AML-193 (cell line): ENCODE data around the gene SNRNP70.

ENCODE experiments used
- DNase-seq, 2 experiments: peaks; one replicate each; lab custom pipeline; 2025; lab: John Stamatoyannopoulos, UW

SNRNP70 gene

DNA sequence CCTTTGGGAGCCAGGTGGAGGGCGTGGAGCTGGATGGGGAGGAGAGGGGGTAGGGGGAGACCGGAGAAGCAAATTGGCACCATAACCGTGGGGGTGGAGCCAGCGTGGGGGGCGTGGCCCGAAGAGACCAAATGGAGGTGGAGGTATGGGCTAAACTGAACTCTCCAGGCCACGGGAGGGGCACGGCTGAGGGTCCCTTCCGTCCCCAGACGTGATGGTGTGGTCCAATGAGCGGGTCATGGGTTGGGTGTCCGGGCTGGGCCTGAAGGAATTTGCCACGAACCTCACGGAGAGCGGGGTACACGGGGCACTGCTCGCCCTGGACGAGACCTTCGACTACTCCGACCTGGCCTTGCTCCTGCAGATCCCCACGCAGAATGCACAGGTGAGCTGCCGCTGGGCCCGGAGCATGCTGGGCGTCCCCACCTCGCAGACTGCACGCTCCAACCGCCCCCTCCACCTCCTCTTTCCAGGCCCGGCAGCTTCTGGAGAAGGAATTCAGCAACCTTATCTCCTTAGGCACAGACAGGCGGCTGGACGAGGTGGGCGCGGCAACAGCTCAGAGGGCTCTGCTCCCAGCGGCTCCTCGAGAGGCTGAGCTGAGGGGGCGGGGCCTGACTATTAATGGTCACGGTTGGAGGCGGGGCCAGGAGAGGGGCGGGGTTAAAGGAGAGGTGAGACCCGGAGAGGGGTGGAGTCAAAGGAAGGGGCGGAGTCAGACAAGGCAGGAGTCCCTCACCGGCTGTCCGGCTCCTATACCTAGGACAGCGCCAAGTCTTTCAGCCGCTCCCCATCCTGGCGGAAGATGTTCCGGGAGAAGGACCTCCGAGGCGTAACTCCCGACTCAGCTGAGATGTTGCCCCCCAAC, 63.8 kb downstream of the SNRNP70 start:
- peak; percentile 58 to 71 for DNase-seq

DNA sequence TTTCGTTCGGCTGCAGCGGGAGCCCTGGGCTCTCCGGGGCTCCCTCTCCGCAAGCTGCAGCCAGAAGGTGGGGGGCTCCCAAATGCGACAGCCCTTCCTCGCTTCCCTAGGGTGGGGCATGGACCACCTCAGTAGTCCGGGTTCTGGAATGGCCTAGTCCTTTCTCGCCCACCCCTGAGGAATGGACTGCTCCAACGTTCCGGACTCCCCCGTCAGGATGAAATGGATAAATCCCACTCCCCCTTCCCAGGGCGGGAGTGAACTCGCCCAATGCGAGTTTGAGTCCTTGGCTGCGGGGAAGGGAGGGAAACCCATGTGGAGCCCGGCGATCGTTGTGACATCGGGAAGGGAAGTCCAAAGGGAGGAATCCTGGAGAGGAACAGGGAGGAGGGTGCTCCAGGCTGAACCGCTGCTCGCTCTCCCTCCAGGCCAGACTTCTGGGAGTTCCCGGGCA, 64.4 kb downstream of the SNRNP70 start:
- DNase-seq, result peak; percentile 21 to 37

DNA sequence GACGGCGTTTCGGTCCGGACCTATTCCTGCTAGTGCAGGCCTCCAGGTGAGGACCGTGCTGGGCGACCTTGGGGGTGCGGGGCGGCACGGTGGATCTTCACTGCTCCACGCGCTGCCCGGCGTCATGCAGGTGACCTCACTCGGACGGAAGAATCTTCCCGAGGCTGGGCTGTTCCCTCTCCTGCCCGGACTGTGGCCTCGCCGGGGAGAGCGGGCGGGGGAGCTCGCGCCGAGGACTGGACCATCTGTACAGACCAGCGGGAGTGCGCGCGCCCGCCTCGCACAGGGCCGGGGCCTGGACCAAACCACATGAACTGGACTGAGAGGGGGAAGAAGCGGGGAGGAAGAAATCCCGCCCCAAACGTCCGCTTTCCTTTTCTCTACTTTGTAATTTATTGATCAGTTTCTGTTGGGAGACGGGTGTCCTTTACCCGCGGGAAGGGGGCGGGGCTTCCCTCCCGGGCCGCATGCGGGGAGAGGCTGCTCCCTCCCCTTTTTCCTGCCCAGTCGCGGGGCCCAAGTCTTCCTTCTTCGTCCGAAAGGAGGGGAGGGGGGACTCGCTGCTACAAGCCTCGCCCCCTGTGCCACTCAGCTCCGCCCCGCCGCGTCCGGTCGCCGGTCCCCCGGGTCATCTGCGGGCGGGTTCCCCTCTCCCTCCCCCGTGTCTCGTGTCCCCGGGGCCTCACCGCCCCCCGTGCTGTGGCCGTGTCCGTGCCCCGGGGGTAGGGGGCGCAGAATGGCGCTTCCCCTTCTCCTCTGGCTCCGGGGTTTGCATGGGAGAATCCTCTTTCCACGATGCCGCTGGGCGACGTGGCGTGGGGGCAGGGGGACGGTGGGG, 65.1 kb downstream of the SNRNP70 start:
- DNase-seq, result peak; percentile 81 to 90

DNA sequence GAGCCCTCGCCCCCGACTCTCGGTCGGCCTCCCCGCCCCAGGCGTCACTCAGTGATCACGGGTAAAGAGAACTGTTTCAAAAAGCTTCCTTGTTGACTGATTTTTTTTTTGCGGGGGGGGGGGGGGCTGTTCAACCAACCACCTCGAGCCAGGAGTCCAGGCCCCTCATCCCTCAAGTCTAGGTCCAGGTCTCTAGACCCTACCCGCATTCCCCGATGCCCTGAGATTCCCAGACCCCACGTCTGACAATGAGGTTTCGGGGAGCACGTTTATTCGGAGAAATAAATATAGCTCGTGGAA, 65.6 kb downstream of the SNRNP70 start:
- no peak for DNase-seq

DNA sequence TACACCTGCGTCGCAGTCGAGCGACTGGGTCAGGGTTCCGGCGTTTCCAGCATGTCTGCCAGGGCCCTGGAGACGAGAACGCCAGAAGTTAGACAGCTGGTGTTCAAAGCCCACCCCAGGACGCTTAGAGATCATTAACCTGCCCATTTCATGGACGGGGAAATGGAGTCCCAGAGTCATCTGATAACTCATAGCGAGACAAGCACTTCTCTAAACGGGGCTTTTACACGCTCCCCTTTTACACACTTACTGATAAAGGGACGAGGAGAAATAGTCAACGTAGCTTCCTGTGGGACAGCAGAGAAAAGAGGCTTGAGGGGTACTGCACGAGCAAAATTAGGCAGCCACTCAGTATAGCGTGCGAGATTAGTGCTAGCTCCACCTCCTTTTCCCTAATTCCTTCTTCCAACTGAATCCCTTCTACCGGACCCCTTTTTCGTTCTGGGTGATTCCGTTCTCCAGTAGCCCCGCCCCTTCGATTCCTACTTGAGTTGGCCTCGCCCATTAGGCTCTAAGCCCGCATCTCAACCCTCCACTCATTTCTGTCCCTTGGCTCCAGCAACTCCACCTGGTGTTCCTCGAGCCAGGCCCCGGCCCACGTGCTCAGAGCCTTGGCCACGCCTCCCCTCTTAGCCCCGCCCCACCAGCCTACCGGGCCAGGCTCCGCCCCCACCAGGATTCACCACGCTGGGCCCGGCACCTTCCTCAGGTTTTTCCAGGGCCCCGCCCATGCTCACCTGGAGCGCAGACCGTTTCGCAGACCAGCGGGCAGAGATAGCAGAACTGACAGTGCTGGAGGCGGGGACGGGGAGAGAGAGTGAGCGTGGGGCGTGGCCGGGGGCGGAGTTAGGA, 66.2 kb downstream of the SNRNP70 start:
- DNase-seq, result no peak

DNA sequence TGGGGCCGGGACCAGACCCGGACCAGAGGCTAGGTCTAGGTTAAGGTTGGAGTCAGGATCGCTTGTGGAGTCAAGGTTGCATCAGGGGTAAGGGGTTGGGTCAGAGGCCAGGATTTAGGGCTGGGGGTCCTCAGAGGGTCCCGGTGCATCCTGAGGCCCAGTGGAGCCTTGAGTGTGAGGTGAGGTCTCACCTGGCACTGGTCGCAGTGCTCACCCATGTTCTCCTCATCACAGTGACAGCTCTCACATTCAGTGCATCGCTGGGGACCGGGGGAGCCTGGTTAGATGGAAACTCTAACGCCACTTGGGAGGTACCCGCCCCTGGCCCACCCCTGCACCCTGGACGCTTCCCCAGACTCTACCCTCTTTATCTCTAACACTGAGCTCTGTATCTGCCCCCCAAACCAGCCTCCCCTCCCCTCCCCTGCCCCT, 66.9 kb downstream of the SNRNP70 start:
- no peak for DNase-seq

DNA sequence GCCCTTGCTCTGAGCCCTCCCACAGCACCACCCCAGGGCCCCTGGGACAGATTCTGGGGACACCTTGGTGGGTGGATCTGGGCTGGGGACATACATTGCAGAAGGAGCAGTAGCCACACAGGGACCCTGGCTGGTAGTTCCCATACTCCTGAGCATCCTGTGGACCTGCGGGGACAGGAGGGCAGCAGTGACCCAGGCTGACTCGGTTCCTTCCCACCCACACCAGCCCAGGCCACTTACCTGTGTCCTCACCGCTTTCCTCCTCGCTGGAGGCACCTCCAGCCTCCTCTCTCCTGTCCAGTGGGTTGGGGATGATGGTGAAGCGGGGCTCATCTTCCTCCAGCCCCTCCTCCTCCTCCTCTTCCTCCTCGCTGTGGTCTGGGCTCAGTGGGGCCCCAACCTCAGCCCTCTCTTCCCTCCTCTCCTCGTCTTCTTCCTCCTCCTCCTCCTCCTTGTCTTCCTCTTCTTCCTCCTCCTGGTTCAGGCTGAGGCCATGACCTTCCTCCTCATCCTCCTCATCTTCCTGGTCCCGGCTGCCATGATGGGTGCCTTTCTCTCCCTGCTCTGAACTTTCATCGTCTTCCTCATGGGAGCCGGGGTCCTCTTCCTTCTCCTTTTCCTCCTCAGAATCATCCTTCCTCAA, 68.0 kb downstream of the SNRNP70 start:
- no peak for DNase-seq

DNA sequence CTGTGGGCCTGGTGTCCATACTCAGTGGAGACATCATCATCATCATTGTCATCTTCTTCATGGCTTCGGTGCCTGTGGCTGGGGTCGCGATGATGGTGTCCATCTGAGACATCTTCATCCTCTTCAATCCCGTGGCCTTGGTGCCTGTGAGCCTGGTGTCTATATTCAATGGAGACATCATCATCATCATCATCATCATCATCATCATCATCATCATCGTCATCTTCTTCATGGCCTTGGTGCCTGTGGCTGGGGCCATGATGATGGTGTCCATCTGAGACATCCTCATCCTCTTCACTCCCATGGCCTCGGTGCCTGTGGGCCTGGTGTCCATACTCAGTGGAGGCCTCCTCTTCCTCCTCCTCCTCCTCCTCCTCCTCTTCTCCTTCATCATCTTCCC, 69.0 kb downstream of the SNRNP70 start:
- DNase-seq, result no peak

DNA sequence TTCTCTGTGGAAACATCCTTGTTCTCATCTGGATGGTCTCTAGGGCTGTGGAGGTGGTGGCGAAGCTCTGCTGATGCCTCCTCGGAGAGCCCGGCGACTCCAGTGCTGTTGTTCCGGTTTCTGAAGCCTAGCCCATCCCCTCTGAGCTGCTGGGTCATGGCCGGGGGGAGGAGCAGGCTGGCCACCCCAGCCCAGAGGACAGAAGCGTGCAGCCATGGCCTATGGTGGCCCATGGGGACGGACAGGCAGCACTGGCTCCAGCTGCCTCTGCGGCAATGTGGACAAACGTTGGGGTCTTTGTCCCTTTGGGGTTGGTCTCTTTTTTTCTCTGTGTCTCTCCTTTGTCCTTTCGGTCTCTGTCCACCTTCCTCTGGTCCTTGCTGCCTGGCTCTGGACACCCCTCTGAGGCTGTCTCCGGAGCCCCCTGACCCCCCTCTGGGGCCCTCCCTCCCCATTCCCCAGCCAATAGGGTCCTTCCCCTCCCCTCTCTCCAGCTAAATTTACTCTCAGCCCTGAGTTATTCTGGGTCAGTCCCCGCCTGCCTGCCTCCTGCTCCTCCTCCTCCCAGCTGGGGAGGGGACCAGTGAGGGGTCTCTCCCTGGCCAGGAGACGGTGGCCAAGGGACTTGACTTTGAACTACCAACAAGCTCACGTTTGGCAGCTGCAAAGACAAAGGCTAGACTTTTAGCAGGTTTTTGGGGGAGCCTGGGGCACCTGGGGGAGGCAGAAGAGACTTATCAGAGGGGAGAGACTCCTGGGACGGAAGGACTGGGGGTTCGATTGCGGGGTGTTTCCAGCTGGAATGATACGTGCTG, 70.0 kb downstream of the SNRNP70 start, which contains the start of gene HRC:
TSS of gene HRC (minus strand) at position 392 of the 815 bp plus-strand sequence. CDS start at position 233, 159 bp downstream.
- no peak for DNase-seq

DNA sequence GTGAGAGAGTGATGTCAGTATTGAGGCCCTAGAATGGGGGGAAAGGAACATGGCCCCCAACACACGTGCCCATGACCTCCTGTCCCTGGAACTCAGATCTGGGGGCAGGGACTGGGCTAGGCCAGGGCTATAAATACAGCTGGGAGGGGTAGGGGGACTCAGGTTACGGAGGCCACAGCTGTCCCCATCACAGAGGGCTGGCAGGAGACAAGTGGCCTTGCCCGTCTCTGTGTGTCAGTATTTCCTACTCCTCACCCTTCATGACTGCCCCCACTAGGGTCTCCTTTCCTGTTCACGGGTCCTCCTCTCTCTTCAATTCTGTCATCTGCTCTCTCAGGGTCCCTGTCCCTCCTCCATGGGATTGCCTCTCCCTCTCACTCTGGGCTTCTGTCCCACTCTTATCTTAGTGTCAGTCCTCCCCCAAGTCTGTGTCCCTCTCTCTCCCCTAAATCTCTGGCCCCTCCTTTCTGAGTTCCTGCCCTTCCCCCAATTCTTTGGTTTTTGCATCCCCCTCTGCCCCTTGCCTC, 70.6 kb downstream of the SNRNP70 start:
- DNase-seq, result no peak

DNA sequence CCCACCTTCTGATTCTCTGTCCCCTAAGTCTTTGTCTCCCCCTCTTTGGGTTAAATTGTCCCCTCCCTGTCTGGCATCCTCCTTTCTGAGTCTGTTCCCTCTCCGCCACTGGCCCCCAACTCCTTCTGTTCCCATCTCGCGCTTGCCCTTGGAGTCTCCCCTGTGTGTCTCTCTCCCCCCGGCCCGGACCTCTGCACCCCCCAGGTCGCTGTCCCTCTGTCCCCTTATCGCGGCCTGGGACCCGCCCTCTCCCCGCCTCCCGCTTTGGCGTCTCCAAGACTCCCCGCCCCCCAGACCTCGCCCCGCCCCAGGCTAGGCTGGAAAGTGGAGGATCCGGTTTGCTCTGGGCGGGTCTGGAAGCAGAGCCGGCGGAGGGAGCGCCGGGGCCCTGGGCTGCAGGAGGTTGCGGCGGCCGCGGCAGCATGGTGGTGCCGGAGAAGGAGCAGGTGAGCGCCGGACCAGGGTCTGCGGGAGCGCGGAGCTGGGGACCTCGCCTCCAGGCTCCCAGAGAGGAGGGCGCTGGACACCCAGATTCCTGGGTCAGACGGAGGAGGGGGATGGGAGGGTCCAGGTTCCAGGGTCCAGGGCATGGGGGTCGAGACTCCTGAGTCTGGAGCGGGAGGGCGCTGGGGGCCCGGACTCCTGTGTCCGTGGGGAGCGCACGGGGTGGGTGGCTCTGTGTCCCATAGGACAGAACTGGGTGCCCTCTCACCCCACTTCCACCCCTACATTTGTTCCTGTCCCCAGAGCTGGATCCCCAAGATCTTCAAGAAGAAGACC, 72.4 kb downstream of the SNRNP70 start, which contains the start of gene TRPM4:
TSS of gene TRPM4 (plus strand) at position 348 of the 780 bp plus-strand sequence. CDS start at position 423, 75 bp downstream.
- DNase-seq, result peak in 1 of 2 experiments; percentile 30
